VCaP (cell line): Measurements from ENCODE around the gene THAP6.
"Not testable (repeated sequence)": the region's sequence is repeated elsewhere in the genome, so short reads cannot be mapped to it uniquely, and the experiment has no call there.

Experiments used
- H3K27ac ChIP-seq: fragments of 450-650 bp; 2 replicates; pipeline ENCODE4 v1.5.1; 2017
- CTCF ChIP-seq: fragments of 450-650 bp; conservative IDR thresholded peaks from 2 replicates; pipeline ENCODE4 v1.5.1; 2017; ENCODE audit warnings: mild to moderate bottlenecking, moderate library complexity

THAP6 gene

GRCh38 chr4:75525910-75526309 is 11.6 kb downstream of the THAP6 start:
- TF ChIP-seq CTCF = no peak
- no peak overlapping the region for H3K27ac ChIP-seq

- no peak for TF ChIP-seq CTCF
These were observed 13.2 kb downstream of the THAP6 start for GRCh38 chr4:75527482-75527881.

GRCh38 chr4:75530556-75531322 is 16.5 kb downstream of the THAP6 start:
- no peak for TF ChIP-seq CTCF
- H3K27ac ChIP-seq = no peak overlapping the region

More at GRCh38 chr4:75527482-75527881, 13.2 kb downstream of the THAP6 start:
- H3K27ac ChIP-seq = no peak overlapping the region

DNA sequence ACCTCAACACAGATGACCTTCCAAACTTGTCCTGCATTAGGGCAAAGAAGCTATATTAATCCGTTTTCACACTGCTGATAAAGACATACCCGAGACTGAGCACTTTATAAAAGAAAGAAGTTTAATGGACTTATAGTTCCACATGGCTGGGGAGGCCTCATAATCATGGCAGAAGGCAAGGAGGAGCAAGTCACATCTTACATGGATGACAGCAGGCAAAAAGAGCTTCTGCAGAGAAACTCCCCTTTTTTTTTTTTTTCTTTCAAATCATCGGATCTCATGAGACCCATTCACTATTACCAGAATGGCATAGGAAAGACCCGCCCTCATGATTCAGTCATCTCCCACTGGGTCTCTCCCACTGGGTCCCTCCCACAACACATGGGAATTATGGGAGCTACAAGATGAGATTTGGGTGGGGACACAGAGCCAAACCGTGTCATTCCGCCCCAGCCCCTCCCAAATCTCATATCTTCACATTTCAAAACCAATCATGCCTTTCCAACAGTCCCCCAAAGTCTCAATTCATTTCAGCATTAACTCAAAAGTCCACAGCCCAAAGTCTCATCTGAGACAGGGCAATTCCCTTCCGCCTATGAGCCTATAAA is 17.4 kb downstream of the THAP6 start:
- not testable (repeated sequence) for H3K27ac ChIP-seq

- H3K27ac ChIP-seq = not testable (repeated sequence)
These were observed 19.1 kb downstream of the THAP6 start for GRCh38 chr4:75533339-75533887.

DNA sequence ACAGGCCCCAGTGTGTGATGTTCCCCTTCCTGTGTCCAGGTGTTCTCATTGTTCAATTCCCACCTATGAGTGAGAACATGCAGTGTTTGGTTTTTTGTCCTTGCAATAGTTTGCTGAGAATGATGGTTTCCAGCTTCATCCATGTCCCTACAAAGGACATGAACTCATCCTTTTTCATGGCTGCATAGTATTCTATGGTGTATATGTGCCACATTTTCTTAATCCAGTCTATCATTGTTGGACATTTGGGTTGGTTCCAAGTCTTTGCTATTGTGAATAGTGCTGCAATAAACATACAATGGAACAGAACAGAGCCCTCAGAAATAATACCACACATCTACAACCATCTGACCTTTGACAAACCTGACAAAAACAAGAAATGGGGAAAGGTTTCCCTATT is 19.7 kb downstream of the THAP6 start:
- not testable (repeated sequence) for H3K27ac ChIP-seq

- H3K27ac ChIP-seq = not testable (repeated sequence)
These were observed 23.0 kb downstream of the THAP6 start for GRCh38 chr4:75537308-75537707.

- TF ChIP-seq CTCF = no peak
- no peak overlapping the region for H3K27ac ChIP-seq
These were observed 28.6 kb downstream of the THAP6 start for GRCh38 chr4:75542824-75543223.

DNA sequence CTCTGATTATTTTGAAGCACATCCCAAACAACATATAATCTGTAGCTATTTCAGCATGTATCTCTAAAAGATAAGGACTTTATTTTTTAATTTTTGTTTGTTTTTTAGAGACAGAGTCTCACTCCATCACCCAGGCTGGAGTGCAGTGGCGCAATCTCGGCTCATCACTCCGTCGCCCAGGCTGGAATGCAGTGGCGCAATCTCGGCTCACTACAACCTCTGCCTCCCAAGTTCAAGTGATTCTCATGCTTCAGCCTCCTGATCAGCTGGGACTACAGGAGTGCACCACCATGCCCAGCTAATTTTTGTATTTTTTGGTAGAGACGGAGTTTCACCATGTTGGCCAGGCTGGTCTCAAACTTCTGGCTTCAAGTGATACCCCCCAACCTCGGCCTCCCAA is 29.9 kb downstream of the THAP6 start:
- H3K27ac ChIP-seq = not testable (repeated sequence)

- H3K27ac ChIP-seq = no peak overlapping the region
- no peak for TF ChIP-seq CTCF
These were observed 30.6 kb downstream of the THAP6 start for GRCh38 chr4:75544870-75545269.
